Chondrocyte (in vitro differentiated cells): ENCODE results near the gene BBS9. TPM values are rescaled to one million over a fixed set of nuclear protein-coding genes. Genes with fewer than 3 reads are reported as not detected.

ENCODE experiments used
- DNase-seq: peaks from one replicate; pipeline ENCODE4 v3.0.0; 2021; ENCODE audit warnings: mixed read lengths, low spot score
- H3K27ac Mint-ChIP-seq: one replicate; pipeline ENCODE4 v1.8.0; 2021; ENCODE audit warnings: mild to moderate bottlenecking, moderate library complexity, mixed read lengths; ENCODE audit not compliant: unreplicated experiment
- H3K27me3 Mint-ChIP-seq: 2 replicates; pipeline ENCODE4 v1.8.0; 2021; ENCODE audit warnings: low read depth, mixed read lengths
- H3K36me3 Mint-ChIP-seq: 2 replicates; pipeline ENCODE4 v1.8.0; 2021; ENCODE audit warnings: low read depth, mixed read lengths
- H3K4me1 Mint-ChIP-seq: 2 replicates; pipeline ENCODE4 v1.8.0; 2021; ENCODE audit warnings: low read depth, mild to moderate bottlenecking, mixed read lengths
- H3K4me3 Mint-ChIP-seq: one replicate; pipeline ENCODE4 v1.8.0; 2021; ENCODE audit warnings: mild to moderate bottlenecking, moderate library complexity, mixed read lengths; ENCODE audit not compliant: unreplicated experiment
- H3K9me3 Mint-ChIP-seq: 2 replicates; pipeline ENCODE4 v1.8.0; 2021; ENCODE audit warnings: low read depth, mixed read lengths
- CTCF ChIP-seq: fragments of 200-600 bp; sonication (generic); IDR thresholded peaks from 2 replicates; pipeline ENCODE4 v1.5.0; 2021; ENCODE audit warnings: antibody characterized with exemption, mild to moderate bottlenecking, moderate library complexity
- total RNA-seq: library from RNA; stranded (reverse); gene quantifications from 3 replicates; pipeline ENCODE4 v1.2.1, GENCODE V29; 2021

Gene BBS9
- total RNA-seq, 1 donor from 2014 or later, result 16.5 TPM

- no peak for DNase-seq
- no peak for TF ChIP-seq CTCF
- Mint-ChIP-seq H3K36me3 (peaks cover 10% of the 10 kb centered on the region), H3K27ac (no peak overlapping the region), H3K4me3 (no peak overlapping the region), H3K9me3 (peaks cover 19% of the 10 kb centered on the region), H3K4me1 (no peaks in the 10 kb centered on the region), H3K27me3 (no peaks in the 10 kb centered on the region)
Measured at GRCh38 chr7:33325754-33326484, 196.6 kb downstream of the BBS9 start.

- no peak for TF ChIP-seq CTCF
- DNase-seq, result no peak
- H3K9me3 Mint-ChIP-seq, result peaks cover 15% of the 10 kb centered on the region
- H3K4me1 Mint-ChIP-seq, result no peaks in the 10 kb centered on the region
- H3K4me3 Mint-ChIP-seq, result no peak overlapping the region
- H3K36me3 Mint-ChIP-seq, result peaks cover 8% of the 10 kb centered on the region
- H3K27me3 Mint-ChIP-seq, result no peaks in the 10 kb centered on the region
- no peak overlapping the region for H3K27ac Mint-ChIP-seq
Measured at GRCh38 chr7:33326485-33326848, 197.1 kb downstream of the BBS9 start.

GRCh38 chr7:33327427-33327826 is 198.1 kb downstream of the BBS9 start:
- no peaks in the 10 kb centered on the region for H3K27me3 Mint-ChIP-seq
- peaks cover 13% of the 10 kb centered on the region for H3K9me3 Mint-ChIP-seq
- H3K4me3 Mint-ChIP-seq, result no peak overlapping the region
- no peak for DNase-seq
- no peak overlapping the region for H3K27ac Mint-ChIP-seq
- no peak for TF ChIP-seq CTCF
- no peaks in the 10 kb centered on the region for H3K4me1 Mint-ChIP-seq
- peaks cover 8% of the 10 kb centered on the region for H3K36me3 Mint-ChIP-seq

- no peaks in the 10 kb centered on the region for H3K27me3 Mint-ChIP-seq
- H3K36me3 Mint-ChIP-seq, result no peaks in the 10 kb centered on the region
- TF ChIP-seq CTCF, result peak; percentile 71
- H3K9me3 Mint-ChIP-seq, result no peaks in the 10 kb centered on the region
- no peaks in the 10 kb centered on the region for H3K4me1 Mint-ChIP-seq
- H3K4me3 Mint-ChIP-seq, result no peak overlapping the region
- no peak for DNase-seq
- no peak overlapping the region for H3K27ac Mint-ChIP-seq
Measured at GRCh38 chr7:33334349-33334748, 205.0 kb downstream of the BBS9 start.

- no peaks in the 10 kb centered on the region for H3K36me3 Mint-ChIP-seq
- H3K27me3 Mint-ChIP-seq, result no peaks in the 10 kb centered on the region
- no peaks in the 10 kb centered on the region for H3K4me1 Mint-ChIP-seq
- H3K9me3 Mint-ChIP-seq, result no peaks in the 10 kb centered on the region
- no peak for DNase-seq
- no peak overlapping the region for H3K4me3 Mint-ChIP-seq
- no peak for TF ChIP-seq CTCF
- no peak overlapping the region for H3K27ac Mint-ChIP-seq
Measured at GRCh38 chr7:33336820-33337219, 207.5 kb downstream of the BBS9 start.
